ENCODE measurements around the gene RASL10A. TPM values are rescaled to one million over a fixed set of nuclear protein-coding genes. Genes with fewer than 3 reads are reported as not detected.

The RASL10A gene
- total and polyA plus RNA-seq, 9 of the 15 experiments (the other 6 are each of a cell fraction or from before 2014, with no cell fraction given): 0.17 to 1.2 (median 0.45) TPM; not detected in 3

GRCh38 chr22:29270475-29271271 lies 44.8 kb downstream of the RASL10A start (continued):
- TF ChIP-seq MBD1 (CRISPR knock-in tag; IDR thresholded peaks at IDR 0.05) (no peak), ZNF318 (IDR thresholded peaks at IDR 0.05; ENCODE audit: borderline replicate concordance in 1 of 2, low read depth in 1 of 2) (no peak), ZNF212 (CRISPR knock-in tag; IDR thresholded peaks at IDR 0.05) (no peak), FOXJ2 (tag; IDR thresholded peaks at IDR 0.05) (no peak), MYC (IDR thresholded peaks at IDR 0.05; ENCODE audit: low read depth, low read length) (no peak), MYC (CRISPR knock-in tag; IDR thresholded peaks at IDR 0.05; ENCODE audit: borderline replicate concordance, low read depth) (no peak), ASH1L (IDR thresholded peaks at IDR 0.05; ENCODE audit: borderline replicate concordance, low read depth, partially characterized antibody) (no peak), E2F5 (CRISPR knock-in tag; IDR thresholded peaks at IDR 0.05) (no peak), ATF3 (IDR thresholded peaks at IDR 0.05) (peak; percentile 19; the same call in 1 of the 2 replicates), ATF3 (CRISPR knock-in tag; conservative IDR thresholded peaks at IDR 0.05) (no peak), FOXP1 (CRISPR knock-in tag; IDR thresholded peaks at IDR 0.05) (no peak), KLF16 (IDR thresholded peaks at IDR 0.05) (peak; percentile 48; the same call in 1 of the 2 replicates), ESRRB (CRISPR knock-in tag; IDR thresholded peaks at IDR 0.05; ENCODE audit: borderline replicate concordance) (no peak), TBL1XR1 (IDR thresholded peaks at IDR 0.05; ENCODE audit: low read length in 2 of 2) (no peak), HDAC3 (IDR thresholded peaks at IDR 0.05; ENCODE audit: borderline replicate concordance, partially characterized antibody) (peak; percentile 58)

Data from K562 (cell line).